ENCODE results near the gene SEMA3G. TPM values are rescaled to one million over a fixed set of nuclear protein-coding genes. Genes with fewer than 3 reads are reported as not detected.

Gene SEMA3G
- total RNA-seq, 1 experiment from 2014 or later: 1.3 TPM

DNA sequence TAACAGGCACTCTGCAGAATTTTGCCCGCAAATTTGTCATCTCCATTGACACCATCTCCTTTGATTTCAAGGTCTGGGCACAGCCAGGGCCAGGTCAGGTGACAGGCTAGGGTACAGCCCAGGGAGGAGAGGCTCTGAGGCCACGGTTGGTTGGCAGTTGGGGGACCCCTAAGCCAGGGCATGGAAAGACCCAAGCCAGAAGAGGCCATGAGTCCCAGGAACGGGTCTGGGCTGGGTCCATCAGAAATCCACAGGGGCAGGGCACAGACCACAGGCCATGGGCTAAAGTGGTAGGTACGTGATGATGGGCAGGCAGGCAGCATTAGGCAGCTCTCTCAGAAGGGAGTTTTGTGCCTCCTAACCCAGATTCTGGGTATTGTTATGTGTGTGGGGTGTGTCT is 45.8 kb downstream of the SEMA3G start:
- no peaks in the 10 kb centered on the region for H4K20me1 ChIP-seq (ENCODE audit: insufficient read depth)
- DNase-seq: no peak
- H3K79me2 ChIP-seq (ENCODE audit: low read depth): no peaks in the 10 kb centered on the region
- H3K4me2 ChIP-seq: no peak overlapping the region
- BruUV-seq (replicated peaks): no TSS peak
- H3K4me1 ChIP-seq (replicated peaks; ENCODE audit: insufficient read depth): no peaks in the 10 kb centered on the region
- no peak overlapping the region for H3K4me3 ChIP-seq
- intact Hi-C loops (cut with micrococcal nuclease; ENCODE audit: unreplicated experiment): no loop called here
- H3K9me3 ChIP-seq (ENCODE audit: insufficient read depth, low read depth): no peaks in the 10 kb centered on the region
- H3K27ac ChIP-seq: no peak overlapping the region
- no peaks in the 10 kb centered on the region for H3K36me3 ChIP-seq (ENCODE audit: low read depth)
- H3F3A ChIP-seq (ENCODE audit: insufficient read depth, low read depth): peaks cover 4% of the 10 kb centered on the region; the same call in 1 of the 2 replicates
- H3K27me3 ChIP-seq (ENCODE audit: insufficient read depth, low read depth): no peaks in the 10 kb centered on the region
- ChIA-PET CTCF (no interaction called here), POLR2A (ENCODE audit: unreplicated experiment) (interaction anchor here (0.7 to 0.8 kb wide), 3 partner anchors 14 to 207 kb away, joined by 3 to 9 read pairs (median 8); no protein-coding TSS in a partner anchor)
- H3K9me2 ChIP-seq (ENCODE audit: insufficient read depth): no peaks in the 10 kb centered on the region
- H2AFZ ChIP-seq: no peak overlapping the region
- TF ChIP-seq EZH2 (IDR thresholded peaks at IDR 0.05; ENCODE audit: low read depth): no peak
- TF ChIP-seq, protein P1, sequence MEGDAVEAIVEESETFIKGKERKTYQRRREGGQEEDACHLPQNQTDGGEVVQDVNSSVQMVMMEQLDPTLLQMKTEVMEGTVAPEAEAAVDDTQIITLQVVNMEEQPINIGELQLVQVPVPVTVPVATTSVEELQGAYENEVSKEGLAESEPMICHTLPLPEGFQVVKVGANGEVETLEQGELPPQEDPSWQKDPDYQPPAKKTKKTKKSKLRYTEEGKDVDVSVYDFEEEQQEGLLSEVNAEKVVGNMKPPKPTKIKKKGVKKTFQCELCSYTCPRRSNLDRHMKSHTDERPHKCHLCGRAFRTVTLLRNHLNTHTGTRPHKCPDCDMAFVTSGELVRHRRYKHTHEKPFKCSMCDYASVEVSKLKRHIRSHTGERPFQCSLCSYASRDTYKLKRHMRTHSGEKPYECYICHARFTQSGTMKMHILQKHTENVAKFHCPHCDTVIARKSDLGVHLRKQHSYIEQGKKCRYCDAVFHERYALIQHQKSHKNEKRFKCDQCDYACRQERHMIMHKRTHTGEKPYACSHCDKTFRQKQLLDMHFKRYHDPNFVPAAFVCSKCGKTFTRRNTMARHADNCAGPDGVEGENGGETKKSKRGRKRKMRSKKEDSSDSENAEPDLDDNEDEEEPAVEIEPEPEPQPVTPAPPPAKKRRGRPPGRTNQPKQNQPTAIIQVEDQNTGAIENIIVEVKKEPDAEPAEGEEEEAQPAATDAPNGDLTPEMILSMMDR (conservative IDR thresholded peaks at IDR 0.05): no peak

DNA sequence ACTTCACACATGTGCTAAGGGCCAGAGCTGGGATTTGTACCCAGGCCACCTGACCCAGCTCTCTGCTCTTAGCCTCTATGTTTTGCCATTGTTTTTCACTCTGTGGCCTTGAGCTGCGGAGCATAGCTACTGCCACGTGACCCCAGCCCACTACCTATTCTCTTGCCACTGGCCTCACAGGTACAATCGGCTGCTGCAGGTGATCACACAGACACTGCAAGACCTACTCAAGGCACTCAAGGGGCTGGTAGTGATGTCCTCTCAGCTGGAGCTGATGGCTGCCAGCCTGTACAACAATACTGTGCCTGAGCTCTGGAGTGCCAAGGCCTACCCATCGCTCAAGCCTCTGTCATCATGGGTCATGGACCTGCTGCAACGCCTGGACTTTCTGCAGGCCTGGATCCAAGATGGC is 46.2 kb downstream of the SEMA3G start:
- no peak for TF ChIP-seq EZH2 (IDR thresholded peaks at IDR 0.05; ENCODE audit: low read depth)
- TF ChIP-seq, protein P1 (conservative IDR thresholded peaks at IDR 0.05): no peak
- Histone ChIP-seq H3K36me3 (ENCODE audit: low read depth) (no peaks in the 10 kb centered on the region), H3K9me2 (ENCODE audit: insufficient read depth) (no peaks in the 10 kb centered on the region), H4K20me1 (ENCODE audit: insufficient read depth) (no peaks in the 10 kb centered on the region), H3K4me1 (replicated peaks; ENCODE audit: insufficient read depth) (no peaks in the 10 kb centered on the region), H3K27ac (no peak overlapping the region), H2AFZ (no peak overlapping the region), H3K4me3 (no peak overlapping the region), H3K27me3 (ENCODE audit: insufficient read depth, low read depth) (no peaks in the 10 kb centered on the region), H3K79me2 (ENCODE audit: low read depth) (no peaks in the 10 kb centered on the region), H3K4me2 (no peak overlapping the region), H3F3A (ENCODE audit: insufficient read depth, low read depth) (peaks cover 4% of the 10 kb centered on the region; the same call in 1 of the 2 replicates), H3K9me3 (ENCODE audit: insufficient read depth, low read depth) (no peaks in the 10 kb centered on the region)
- POLR2A ChIA-PET (ENCODE audit: unreplicated experiment): interaction anchor here (0.6 to 0.8 kb wide), 4 partner anchors 10 to 207 kb away, joined by 3 to 9 read pairs (median 6); no protein-coding TSS in a partner anchor
- no peak for DNase-seq
- BruUV-seq (replicated peaks): no TSS peak
- CTCF ChIA-PET: no interaction called here
- intact Hi-C loops (cut with micrococcal nuclease; ENCODE audit: unreplicated experiment): no loop called here

DNA sequence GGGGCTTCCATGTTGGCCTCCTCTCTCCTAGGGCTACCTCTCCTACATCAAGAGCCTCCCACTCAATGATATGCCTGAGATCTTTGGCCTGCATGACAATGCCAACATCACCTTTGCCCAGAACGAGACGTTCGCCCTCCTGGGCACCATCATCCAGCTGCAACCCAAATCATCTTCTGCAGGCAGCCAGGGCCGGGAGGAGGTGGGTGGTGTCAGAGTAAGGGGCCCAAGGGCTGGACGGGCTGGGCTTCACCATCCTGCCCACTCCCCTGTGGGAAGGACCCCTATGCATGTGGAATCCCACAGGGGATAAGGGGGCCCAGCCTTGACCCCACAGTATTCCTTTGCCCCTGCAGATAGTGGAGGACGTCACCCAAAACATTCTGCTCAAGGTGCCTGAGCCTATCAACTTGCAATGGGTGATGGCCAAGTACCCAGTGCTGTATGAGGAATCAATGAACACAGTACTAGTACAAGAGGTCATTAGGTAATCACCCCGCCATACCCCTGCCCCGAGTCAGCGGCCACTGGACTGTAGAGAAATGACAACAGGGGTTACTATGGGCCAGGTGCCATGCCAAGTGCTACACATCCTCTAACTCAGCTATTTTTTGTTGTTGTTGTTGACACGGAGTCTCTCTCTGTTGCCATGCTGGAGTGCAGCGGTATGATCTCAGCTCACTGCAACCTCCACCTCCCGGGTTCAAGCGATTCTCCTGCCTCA is 47.1 kb downstream of the SEMA3G start:
- DNase-seq: no peak
- Histone ChIP-seq H3K9me2 (ENCODE audit: insufficient read depth) (no peaks in the 10 kb centered on the region), H3K27me3 (ENCODE audit: insufficient read depth, low read depth) (no peaks in the 10 kb centered on the region), H3F3A (ENCODE audit: insufficient read depth, low read depth) (peaks cover 4% of the 10 kb centered on the region; the same call in 1 of the 2 replicates), H3K9me3 (ENCODE audit: insufficient read depth, low read depth) (no peaks in the 10 kb centered on the region), H3K36me3 (ENCODE audit: low read depth) (no peaks in the 10 kb centered on the region), H2AFZ (no peak overlapping the region), H3K4me2 (no peak overlapping the region), H3K27ac (no peak overlapping the region), H3K79me2 (ENCODE audit: low read depth) (no peaks in the 10 kb centered on the region), H3K4me1 (replicated peaks; ENCODE audit: insufficient read depth) (no peaks in the 10 kb centered on the region), H3K4me3 (no peak overlapping the region), H4K20me1 (ENCODE audit: insufficient read depth) (no peaks in the 10 kb centered on the region)
- ChIA-PET POLR2A (ENCODE audit: unreplicated experiment) (interaction anchor here (0.8 kb wide), 1 partner anchor 180 kb away, joined by 9 read pairs; no protein-coding TSS in a partner anchor), CTCF (no interaction called here)
- TF ChIP-seq, protein P1 (conservative IDR thresholded peaks at IDR 0.05): no peak
- no peak for TF ChIP-seq EZH2 (IDR thresholded peaks at IDR 0.05; ENCODE audit: low read depth)
- no TSS peak for BruUV-seq (replicated peaks)
- intact Hi-C loops (cut with micrococcal nuclease; ENCODE audit: unreplicated experiment): no loop called here
